HepG2 (cell line): ENCODE data around the gene GPM6B. TPM values are rescaled to one million over a fixed set of nuclear protein-coding genes. Genes with fewer than 3 reads are reported as not detected.

Experiments used
- ATAC-seq: fragments of 200-7000 bp; cut with Tn5 transposase; 3 replicates; pipeline ENCODE4 v1.9.1; 2020; ENCODE audit warnings: mild to moderate bottlenecking, moderate library complexity
- BruUV-seq: library from RNA; stranded (reverse); fragments of 400-500 nt; replicated peaks from 2 replicates; lab custom pipeline; 2021; lab: Mats Ljungman, UMichigan
- CTCF ChIA-PET: fragments of 300-600 bp; formaldehyde crosslinking; extraction: SDS; loops from one replicate; lab custom pipeline; 2021; ENCODE audit warnings: low total read pairs, inconsistent platforms, low intra/inter-chr PET ratio; lab: Yijun Ruan, JAX
- POLR2A ChIA-PET: fragments of 350-600 bp; sonication (Branson Sonifier 250); formaldehyde crosslinking; loops from one replicate; lab custom pipeline; 2020; ENCODE audit warnings: antibody characterized with exemption, inconsistent platforms; lab: Yijun Ruan, JAX
- DNase-seq: peaks from one replicate; pipeline ENCODE4 v3.0.0-alpha.2; 2015; ENCODE audit warnings: low spot score
- FAIRE-seq: peaks from 3 replicates; lab custom pipeline; 2011; peaks lifted over from hg19 to GRCh38; lab: Jason Lieb, UNC
- H2AFZ ChIP-seq: one replicate; pipeline ENCODE4 v1.6.1; 2011; ENCODE audit warnings: low read length, inconsistent platforms
- H3K27ac ChIP-seq: fragments of 300-600 bp; 3 replicates; pipeline ENCODE4 v1.8.0; 2011; ENCODE audit warnings: mixed run types, mild to moderate bottlenecking, mixed read lengths, low read length, inconsistent platforms; ENCODE audit not compliant: insufficient read depth; ENCODE audit errors: extremely low read length
- H3K27me3 ChIP-seq, 2 experiments: fragments of 200-600 bp in 1 of 2; 2 replicates in 1 of 2; 3 replicates in 1 of 2; pipeline versions ENCODE4 v1.6.0 to v1.8.0; 2011; ENCODE audit warnings: low read length in 2 of 2, mild to moderate bottlenecking in 2 of 2, moderate library complexity in 2 of 2, inconsistent platforms in 1 of 2; ENCODE audit not compliant: insufficient read depth in 2 of 2, control insufficient read depth in 1 of 2
- H3K36me3 ChIP-seq, 2 experiments: fragments of 200-600 bp in 1 of 2; replicated peaks in 1 of 2; 2 replicates in 1 of 2; 3 replicates in 1 of 2; pipeline versions ENCODE4 v1.5.1 to v1.8.0; 2011; ENCODE audit warnings: low read length in 2 of 2, inconsistent platforms in 1 of 2; ENCODE audit not compliant: insufficient read depth in 2 of 2, control insufficient read depth in 1 of 2
- H3K4me1 ChIP-seq: 2 replicates; pipeline ENCODE4 v1.5.1; 2012; ENCODE audit warnings: low read length, inconsistent platforms; ENCODE audit not compliant: insufficient read depth
- H3K4me2 ChIP-seq: 2 replicates; pipeline ENCODE4 v1.6.0; 2011; ENCODE audit warnings: low read depth, low read length, inconsistent platforms
- H3K4me3 ChIP-seq, 3 experiments: fragments of 200-600 bp in 1 of 3; sonication (generic), shearing (Covaris generic) in 1 of 3; replicated peaks in 1 of 3; 2 replicates each; pipeline ENCODE4 v1.5.1; 2011 to 2016; ENCODE audit warnings: low read length in 3 of 3, inconsistent platforms in 2 of 3, low read depth in 2 of 3, mild to moderate bottlenecking in 2 of 3, control low read depth in 1 of 3, mixed read lengths in 1 of 3; ENCODE audit not compliant: insufficient read depth in 1 of 3
- H3K79me2 ChIP-seq: one replicate; pipeline ENCODE4 v1.6.1; 2011; ENCODE audit warnings: low read length, inconsistent platforms; ENCODE audit not compliant: insufficient read depth
- H3K9ac ChIP-seq: 2 replicates; pipeline ENCODE4 v1.6.0; 2011; ENCODE audit warnings: mild to moderate bottlenecking, low read depth, low read length, inconsistent platforms; ENCODE audit not compliant: insufficient read depth
- H3K9me3 ChIP-seq: 2 replicates; pipeline ENCODE4 v1.5.1; 2012; ENCODE audit warnings: mild to moderate bottlenecking, low read length
- H4K20me1 ChIP-seq: 2 replicates; pipeline ENCODE4 v1.6.0; 2011; ENCODE audit warnings: inconsistent platforms, mild to moderate bottlenecking, low read length, moderate library complexity; ENCODE audit not compliant: insufficient read depth
- ATF7 ChIP-seq, 2 experiments: fragments of 450-650 bp in 1 of 2; sonication (generic) in 1 of 2; formaldehyde crosslinking in 1 of 2; IDR thresholded peaks; 2 replicates each; pipeline versions ENCODE4 v1.4.0 to v1.6.1; 2016 to 2020; ENCODE audit warnings: antibody characterized with exemption in 1 of 2, mild to moderate bottlenecking in 1 of 2, missing genetic modification reagents in 1 of 2
- FOXO4 ChIP-seq: sonication (generic); formaldehyde crosslinking; conservative IDR thresholded peaks from 2 replicates; pipeline ENCODE4 v1.8.1; 2023; ENCODE audit warnings: missing genetic modification reagents
- GRHL1 ChIP-seq: sonication (generic); formaldehyde crosslinking; conservative IDR thresholded peaks from 2 replicates; pipeline ENCODE4 v1.8.0; 2022; ENCODE audit warnings: missing genetic modification reagents
- JUND ChIP-seq: sonication (generic); formaldehyde crosslinking; IDR thresholded peaks from 2 replicates; pipeline ENCODE4 v1.8.0; 2022; ENCODE audit warnings: mild to moderate bottlenecking, missing genetic modification reagents
- MXI1 ChIP-seq: IDR thresholded peaks from 3 replicates; pipeline ENCODE4 v1.6.1; 2012; ENCODE audit warnings: low read depth, low read length, inconsistent platforms, borderline replicate concordance
- NFKB2 ChIP-seq: sonication (generic); formaldehyde crosslinking; IDR thresholded peaks from 2 replicates; pipeline ENCODE4 v1.4.0; 2020; ENCODE audit warnings: missing genetic modification reagents, borderline replicate concordance
- ZNF724P ChIP-seq: sonication (generic); formaldehyde crosslinking; IDR thresholded peaks from 2 replicates; pipeline ENCODE4 v1.8.0; 2022; ENCODE audit warnings: missing genetic modification reagents, borderline replicate concordance
- ZNF839 ChIP-seq: sonication (generic); formaldehyde crosslinking; IDR thresholded peaks from 2 replicates; pipeline ENCODE4 v1.4.0; 2020; ENCODE audit warnings: missing genetic modification reagents, mild to moderate bottlenecking, borderline replicate concordance
- in situ Hi-C: cut with HindIII; loops from 2 replicates; pipeline ENCODE4 v1.10.0; 2017; ENCODE audit warnings: low pct_unique_long_range_greater_than_20kb; ENCODE audit not compliant: extremely low pct_ligation_motif_present
- intact Hi-C: fragments of 100-400 bp; cut with micrococcal nuclease; formaldehyde crosslinking; loops from one replicate; pipeline ENCODE4 v1.10.0; 2022; ENCODE audit not compliant: unreplicated experiment
- polyA plus RNA-seq, 8 experiments: library from polyadenylated mRNA; depleted of rRNA in 3 of 8; stranded (reverse) in 7 of 8; unstranded in 1 of 8; fragments of >200 nt; fragmentation: Illumina TruSeq in 4 of 8; extraction: Trizol in 4 of 8; gene quantifications; 2 replicates each; pipeline versions ENCODE4 v1.2.1 to v1.2.3, GENCODE V29; 2011 to 2016; ENCODE audit warnings: low read depth in 4 of 8, missing spikeins in 1 of 8, mixed read lengths in 1 of 8; ENCODE audit not compliant: insufficient read depth in 1 of 8
- total RNA-seq, 5 experiments: library from RNA; depleted of rRNA; stranded (reverse); fragments of >200 nt; fragmentation: Illumina TruSeq; extraction: Trizol; gene quantifications; 2 replicates each; pipeline ENCODE4 v1.2.3, GENCODE V29; 2016; ENCODE audit warnings: low read depth in 1 of 5
- TF ChIP-seq, protein P1 (sequence below): sonication (generic); formaldehyde crosslinking; IDR thresholded peaks from 2 replicates; pipeline ENCODE4 v1.5.1; 2020; ENCODE audit warnings: mild to moderate bottlenecking, missing genetic modification reagents

The GPM6B gene
- total and polyA plus RNA-seq, 2 of the 13 experiments (the other 11 are each of a cell fraction or from before 2014, with no cell fraction given), result not detected

DNA sequence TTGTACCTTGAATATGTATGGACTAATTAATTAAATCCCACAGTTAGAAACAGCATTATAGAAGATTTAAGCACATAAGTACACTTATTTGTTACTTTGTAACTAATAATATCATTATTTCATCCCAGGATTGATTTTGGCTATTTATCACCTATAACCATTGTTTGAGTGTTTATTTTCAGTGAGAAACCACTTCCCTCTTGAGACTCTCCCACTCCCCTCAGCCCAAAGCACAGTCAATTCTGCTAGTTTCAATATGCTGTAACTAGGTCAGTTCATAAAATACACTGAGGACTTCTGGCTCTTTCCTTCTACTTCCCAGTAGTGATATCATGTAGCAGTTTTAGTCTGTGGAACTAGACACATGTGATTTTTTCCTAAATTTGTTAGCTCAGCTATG lies 66.1 kb downstream of the GPM6B start:
- peaks cover 2 to 16% of the 10 kb centered on the region in 2 experiments; a peak in 1 of 5 replicates for H3K36me3 ChIP-seq

More for the DNA sequence above, 66.1 kb downstream of the GPM6B start:
- CTCF ChIA-PET, result interaction anchor here (0.8 to 1.3 kb wide), 2 partner anchors 92 to 280 kb away, joined by 3 to 5 read pairs; partner anchors contain the start of gene GEMIN8
- no peaks in the 10 kb centered on the region for H3K79me2 ChIP-seq
- intact Hi-C loops, result loop anchor here (1.0 kb wide), 2 partner anchors 245 to 281 kb away; no protein-coding TSS in a partner anchor
- in situ Hi-C loops, result loop anchor here (25.0 kb wide), 1 partner anchor 239 kb away; no protein-coding TSS in a partner anchor
- DNase-seq, result no peak
- no peaks in the 10 kb centered on the region for H3K4me1 ChIP-seq
- H3K9me3 ChIP-seq, result no peaks in the 10 kb centered on the region
- no peaks in the 10 kb centered on the region for H3K27me3 ChIP-seq
- no peak overlapping the region for H3K4me3 ChIP-seq
- no TSS peak for BruUV-seq
- no peak for FAIRE-seq
- no peak overlapping the region for H3K27ac ChIP-seq
- H3K4me2 ChIP-seq, result no peak overlapping the region
- ATAC-seq, result no peak
- H2AFZ ChIP-seq, result no peak overlapping the region
- no peaks in the 10 kb centered on the region for H4K20me1 ChIP-seq
- POLR2A ChIA-PET, result no interaction called here
- TF ChIP-seq GRHL1 (CRISPR knock-in tag), result no peak
- no peak for TF ChIP-seq JUND
- TF ChIP-seq ZNF839, result no peak
- TF ChIP-seq ATF7 (IDR thresholded peaks at IDR 0.05), result no peak
- no peak for TF ChIP-seq ATF7 (CRISPR knock-in tag; IDR thresholded peaks at IDR 0.05)
- no peak for TF ChIP-seq NFKB2
- TF ChIP-seq FOXO4 (CRISPR knock-in tag), result no peak
- no peak for TF ChIP-seq MXI1
- no peak for TF ChIP-seq ZNF724P (CRISPR knock-in tag)
- TF ChIP-seq, protein P1, sequence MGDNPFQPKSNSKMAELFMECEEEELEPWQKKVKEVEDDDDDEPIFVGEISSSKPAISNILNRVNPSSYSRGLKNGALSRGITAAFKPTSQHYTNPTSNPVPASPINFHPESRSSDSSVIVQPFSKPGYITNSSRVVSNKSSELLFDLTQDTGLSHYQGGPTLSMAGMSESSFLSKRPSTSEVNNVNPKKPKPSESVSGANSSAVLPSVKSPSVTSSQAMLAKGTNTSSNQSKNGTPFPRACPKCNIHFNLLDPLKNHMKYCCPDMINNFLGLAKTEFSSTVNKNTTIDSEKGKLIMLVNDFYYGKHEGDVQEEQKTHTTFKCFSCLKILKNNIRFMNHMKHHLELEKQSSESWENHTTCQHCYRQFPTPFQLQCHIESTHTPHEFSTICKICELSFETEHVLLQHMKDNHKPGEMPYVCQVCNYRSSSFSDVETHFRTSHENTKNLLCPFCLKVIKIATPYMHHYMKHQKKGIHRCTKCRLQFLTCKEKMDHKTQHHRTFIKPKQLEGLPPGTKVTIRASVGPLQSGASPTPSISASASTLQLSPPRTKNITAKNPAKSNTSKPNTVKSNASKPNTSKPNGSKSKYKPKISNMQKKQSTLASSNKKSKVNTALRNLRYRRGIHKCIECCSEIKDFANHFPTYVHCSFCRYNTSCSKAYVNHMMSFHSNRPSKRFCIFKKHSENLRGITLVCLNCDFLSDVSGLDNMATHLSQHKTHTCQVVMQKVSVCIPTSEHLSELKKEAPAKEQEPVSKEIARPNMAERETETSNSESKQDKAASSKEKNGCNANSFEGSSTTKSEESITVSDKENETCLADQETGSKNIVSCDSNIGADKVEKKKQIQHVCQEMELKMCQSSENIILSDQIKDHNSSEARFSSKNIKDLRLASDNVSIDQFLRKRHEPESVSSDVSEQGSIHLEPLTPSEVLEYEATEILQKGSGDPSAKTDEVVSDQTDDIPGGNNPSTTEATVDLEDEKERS (CRISPR knock-in tag), result no peak
- no peak overlapping the region for H3K9ac ChIP-seq
